Lung (tissue), 12 donors: Measurements from ENCODE around the gene PRODH2. TPM values are rescaled to one million over a fixed set of nuclear protein-coding genes. Genes with fewer than 3 reads are reported as not detected.

ENCODE experiments used
- ATAC-seq: fragments of 200-7000 bp; cut with Tn5 transposase; one replicate; pipeline ENCODE4 v1.9.1; 2020; ENCODE audit warnings: moderate number of reproducible peaks; ENCODE audit not compliant: insufficient read depth, low FRiP score
- DNase-seq, 3 donors: peaks; one replicate each; pipeline ENCODE4 v3.0.0-alpha.2; 2013 to 2017
- H3K27ac ChIP-seq, 2 donors: one replicate each; pipeline ENCODE4 v1.5.1; 2013; ENCODE audit warnings: mild to moderate bottlenecking in 2 of 2, moderate library complexity in 2 of 2, control low read depth in 1 of 2, inconsistent platforms in 1 of 2, low read depth in 1 of 2, low read length in 1 of 2
- H3K27me3 ChIP-seq, 3 donors: one replicate each; pipeline ENCODE4 v1.5.1; 2013; ENCODE audit warnings: low read length in 2 of 3; ENCODE audit not compliant: control insufficient read depth in 3 of 3, insufficient read depth in 3 of 3
- H3K36me3 ChIP-seq, 4 donors: one replicate each; pipeline ENCODE4 v1.5.1; 2013; ENCODE audit warnings: low read length in 4 of 4, mild to moderate bottlenecking in 1 of 4, moderate library complexity in 1 of 4; ENCODE audit not compliant: control insufficient read depth in 4 of 4, insufficient read depth in 4 of 4
- H3K4me1 ChIP-seq, 5 donors: one replicate each; pipeline ENCODE4 v1.5.1; 2013; ENCODE audit warnings: low read length in 5 of 5, mild to moderate bottlenecking in 2 of 5, moderate library complexity in 1 of 5; ENCODE audit not compliant: control insufficient read depth in 5 of 5, insufficient read depth in 5 of 5
- H3K4me3 ChIP-seq: one replicate; pipeline ENCODE4 v1.5.1; 2013; ENCODE audit warnings: mild to moderate bottlenecking, control low read depth, moderate library complexity
- H3K9ac ChIP-seq, 2 donors: one replicate each; pipeline ENCODE4 v1.5.1; 2013; ENCODE audit warnings: low read length in 2 of 2, control low read depth in 1 of 2; ENCODE audit not compliant: insufficient read depth in 1 of 2
- H3K9me3 ChIP-seq, 4 donors: one replicate each; pipeline ENCODE4 v1.5.1; 2013; ENCODE audit warnings: low read length in 3 of 4, mild to moderate bottlenecking in 1 of 4, moderate library complexity in 1 of 4; ENCODE audit not compliant: control insufficient read depth in 4 of 4, insufficient read depth in 3 of 4
- WGBS, 2 donors: extraction: QIAGEN DNeasy Blood & Tissue Kit; methylation state at CpG; one replicate each; pipeline ENCODE4 v1.1.7; 2013; 5-methylcytosine and 5-hydroxymethylcytosine counted together
- polyA plus RNA-seq, 2 donors: library from polyadenylated mRNA; stranded (reverse); fragments of 200-250 nt; gene quantifications; one replicate each; pipeline ENCODE4 v1.2.1, GENCODE V29; 2013
- total RNA-seq, 2 donors: library from RNA; depleted of rRNA in 1 of 2; stranded (reverse); fragments of >200 nt in 1 of 2; gene quantifications; one replicate each; pipeline ENCODE4 v1.2.1, GENCODE V29; 2014 to 2021
- TF ChIP-seq, protein P1 (sequence below): IDR thresholded peaks from 2 replicates; pipeline ENCODE4 v1.5.1; 2012; ENCODE audit warnings: mild to moderate bottlenecking; ENCODE audit errors: control extremely low read depth, extremely low read depth
- donor health status: control.
- donor health status: control.
- donor health status: Bipolar disorder and iron deficiency.
- donor health status: healthy.
- donor health status: DM: yes; HTN: yes; CAD: no.

The PRODH2 gene
- total and polyA plus RNA-seq, 4 donors = not detected

DNA sequence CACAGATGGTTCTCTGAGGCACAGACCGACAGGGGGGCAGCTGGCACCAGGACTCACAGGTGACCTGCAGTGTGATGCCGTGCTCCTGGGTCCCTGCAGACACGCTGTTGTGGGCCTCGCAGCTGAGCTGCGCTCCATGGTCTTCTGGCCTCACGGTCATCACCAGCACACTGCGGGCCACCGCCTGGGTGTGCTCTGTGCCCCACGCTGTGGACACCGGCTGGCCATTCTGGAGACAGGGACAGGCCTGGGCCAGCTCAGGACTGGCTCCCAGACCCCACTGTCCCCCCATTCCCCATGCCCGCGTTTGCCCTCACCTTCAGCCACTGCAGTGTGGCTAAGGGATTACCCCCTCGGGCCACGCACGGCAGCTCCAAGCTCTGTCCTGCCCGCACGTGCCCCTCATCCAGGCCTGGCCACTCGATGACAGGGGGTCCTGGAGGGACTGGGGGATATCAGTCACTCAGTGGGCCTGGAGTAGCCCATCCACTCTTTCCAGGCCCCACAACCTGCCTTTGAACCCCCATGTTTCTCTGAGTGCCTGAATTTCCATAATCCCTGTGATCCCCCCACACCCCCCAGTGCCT lies 36.4 kb upstream of the PRODH2 start:
- no peaks in the 10 kb centered on the region for H3K36me3 ChIP-seq
- TF ChIP-seq, protein P1, sequence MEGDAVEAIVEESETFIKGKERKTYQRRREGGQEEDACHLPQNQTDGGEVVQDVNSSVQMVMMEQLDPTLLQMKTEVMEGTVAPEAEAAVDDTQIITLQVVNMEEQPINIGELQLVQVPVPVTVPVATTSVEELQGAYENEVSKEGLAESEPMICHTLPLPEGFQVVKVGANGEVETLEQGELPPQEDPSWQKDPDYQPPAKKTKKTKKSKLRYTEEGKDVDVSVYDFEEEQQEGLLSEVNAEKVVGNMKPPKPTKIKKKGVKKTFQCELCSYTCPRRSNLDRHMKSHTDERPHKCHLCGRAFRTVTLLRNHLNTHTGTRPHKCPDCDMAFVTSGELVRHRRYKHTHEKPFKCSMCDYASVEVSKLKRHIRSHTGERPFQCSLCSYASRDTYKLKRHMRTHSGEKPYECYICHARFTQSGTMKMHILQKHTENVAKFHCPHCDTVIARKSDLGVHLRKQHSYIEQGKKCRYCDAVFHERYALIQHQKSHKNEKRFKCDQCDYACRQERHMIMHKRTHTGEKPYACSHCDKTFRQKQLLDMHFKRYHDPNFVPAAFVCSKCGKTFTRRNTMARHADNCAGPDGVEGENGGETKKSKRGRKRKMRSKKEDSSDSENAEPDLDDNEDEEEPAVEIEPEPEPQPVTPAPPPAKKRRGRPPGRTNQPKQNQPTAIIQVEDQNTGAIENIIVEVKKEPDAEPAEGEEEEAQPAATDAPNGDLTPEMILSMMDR = no peak
- H3K27ac ChIP-seq = no peak overlapping the region
- H3K4me3 ChIP-seq = no peak overlapping the region
- H3K4me1 ChIP-seq = peaks cover 0 to 15% (median 5%) of the 10 kb centered on the region in 5 donors
- H3K9me3 ChIP-seq = peaks cover 0 to 2% (median 0%) of the 10 kb centered on the region in 4 donors
- ATAC-seq = no peak
- no peak overlapping the region for H3K9ac ChIP-seq
- DNase-seq = no peak
- 91 to 92% methylated on average over 17 to 18 of the region's 18 CpGs for WGBS, 2 donors
- peaks cover 6 to 25% (median 22%) of the 10 kb centered on the region in 3 donors for H3K27me3 ChIP-seq

- Histone ChIP-seq H3K9me3 (peaks cover 0 to 5% (median 0%) of the 10 kb centered on the region in 4 donors), H3K36me3 (no peaks in the 10 kb centered on the region), H3K9ac (no peak overlapping the region), H3K27ac (no peak overlapping the region), H3K4me3 (no peak overlapping the region), H3K27me3 (peaks cover 6 to 29% (median 27%) of the 10 kb centered on the region in 3 donors), H3K4me1 (peaks cover 0 to 18% (median 5%) of the 10 kb centered on the region in 5 donors)
- DNase-seq (no peak), ATAC-seq (no peak)
- 75 to 81% methylated on average over 8 of the region's 8 CpGs for WGBS, 2 donors
- TF ChIP-seq, protein P1 = no peak
Measured at GRCh38 chr19:35848486-35848885, 35.8 kb upstream of the PRODH2 start.

GRCh38 chr19:35847911-35848310 lies 35.3 kb upstream of the PRODH2 start:
- H3K36me3 ChIP-seq = no peaks in the 10 kb centered on the region
- no peak overlapping the region for H3K4me3 ChIP-seq
- no peak overlapping the region for H3K9ac ChIP-seq
- TF ChIP-seq, protein P1 = no peak
- peaks cover 6 to 33% (median 27%) of the 10 kb centered on the region in 3 donors for H3K27me3 ChIP-seq
- WGBS, 2 donors = 82 to 83% methylated on average over 8 of the region's 8 CpGs
- ATAC-seq (no peak), DNase-seq (no peak)
- H3K9me3 ChIP-seq = peaks cover 0 to 6% (median 0%) of the 10 kb centered on the region in 4 donors
- no peak overlapping the region for H3K27ac ChIP-seq
- peaks cover 0 to 18% (median 5%) of the 10 kb centered on the region in 5 donors for H3K4me1 ChIP-seq
